HG03139 (cell line): Measurements from ENCODE around the gene REC8.
A peak's percentile ranks its signal among the peaks of the same experiment; 100 is the strongest.

ENCODE experiments used
- ATAC-seq: cut with Tn5 transposase; IDR thresholded peaks from one replicate; pipeline ENCODE4 v1.9.1; 2021; ENCODE audit not compliant: unreplicated experiment

Gene REC8

GRCh38 chr14:24138396-24139271 lies 33.2 kb upstream of the REC8 start:
- no peak for ATAC-seq

GRCh38 chr14:24139272-24139934 lies 32.5 kb upstream of the REC8 start:
- ATAC-seq, result no peak

- peak; percentile 75 for ATAC-seq
Observed at GRCh38 chr14:24141097-24141880, 30.6 kb upstream of the REC8 start, which contains the start of gene EMC9. Gene EMC9, minus strand, starts transcription at chr14:24141591. Its CDS starts 287 bp downstream, at chr14:24141304.

GRCh38 chr14:24143511-24143910 lies 28.4 kb upstream of the REC8 start:
- no peak for ATAC-seq

- no peak for ATAC-seq
Observed at GRCh38 chr14:24144451-24144850, 27.4 kb upstream of the REC8 start.

- no peak for ATAC-seq
Observed at GRCh38 chr14:24145219-24145618, 26.7 kb upstream of the REC8 start.

GRCh38 chr14:24145690-24146452 lies 26.0 kb upstream of the REC8 start:
- no peak for ATAC-seq

GRCh38 chr14:24146453-24146977 lies 25.4 kb upstream of the REC8 start, which contains the start of gene PSME2:
Gene PSME2, minus strand, starts transcription at chr14:24146610. Its CDS starts 29 bp downstream, at chr14:24146581.
- peak; percentile 50 for ATAC-seq

GRCh38 chr14:24146978-24147760 lies 24.7 kb upstream of the REC8 start, which contains the start of gene RNF31:
Gene RNF31, plus strand, starts transcription at chr14:24147498. Its CDS starts 201 bp downstream, at chr14:24147699.
- peak; percentile 72 for ATAC-seq

GRCh38 chr14:24147761-24148428 lies 24.0 kb upstream of the REC8 start:
- no peak for ATAC-seq

- no peak for ATAC-seq
Observed at GRCh38 chr14:24149302-24149969, 22.4 kb upstream of the REC8 start.

GRCh38 chr14:24150061-24150460 lies 21.8 kb upstream of the REC8 start:
- ATAC-seq, result no peak

GRCh38 chr14:24150567-24150966 lies 21.3 kb upstream of the REC8 start:
- no peak for ATAC-seq

- no peak for ATAC-seq
Observed at GRCh38 chr14:24150993-24151392, 20.9 kb upstream of the REC8 start.

- ATAC-seq, result no peak
Observed at GRCh38 chr14:24151404-24152080, 20.3 kb upstream of the REC8 start.

GRCh38 chr14:24155100-24155499 lies 16.8 kb upstream of the REC8 start:
- no peak for ATAC-seq

GRCh38 chr14:24156840-24157239 lies 15.0 kb upstream of the REC8 start:
- no peak for ATAC-seq

- ATAC-seq, result no peak
Observed at GRCh38 chr14:24157331-24157730, 14.5 kb upstream of the REC8 start.
